Measurements from ENCODE around the gene DAZAP2.

The DAZAP2 gene, protein sequence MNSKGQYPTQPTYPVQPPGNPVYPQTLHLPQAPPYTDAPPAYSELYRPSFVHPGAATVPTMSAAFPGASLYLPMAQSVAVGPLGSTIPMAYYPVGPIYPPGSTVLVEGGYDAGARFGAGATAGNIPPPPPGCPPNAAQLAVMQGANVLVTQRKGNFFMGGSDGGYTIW

GRCh38 chr12:51238510-51239334 is at the start of gene DAZAP2:
DAZAP2 (plus strand) TSS chr12:51238826; CDS start chr12:51238908, 82 bp downstream.
- peak within 1 kb of the TSS; percentile 100 for H3K27ac ChIP-seq (ENCODE audit: low read depth, low read length)
- H3K27me3 ChIP-seq (ENCODE audit: control insufficient read depth, insufficient read depth, low read length): no peaks in the 10 kb centered on the region
- H3K9me3 ChIP-seq (ENCODE audit: control insufficient read depth, insufficient read depth, low read depth, low read length): no peaks in the 10 kb centered on the region
- H3K4me1 ChIP-seq (ENCODE audit: control insufficient read depth, insufficient read depth, low read length): peaks cover 4% of the 10 kb centered on the region
- peaks cover 35% of the 10 kb centered on the region for H3K36me3 ChIP-seq (ENCODE audit: control insufficient read depth, insufficient read depth, low read length)
- peak within 1 kb of the TSS; percentile 100 for H3K9ac ChIP-seq (ENCODE audit: low read length)
- peak within 1 kb of the TSS; percentile 100 for H3K4me3 ChIP-seq (ENCODE audit: low read depth, low read length)

- Histone ChIP-seq H3K27ac (ENCODE audit: low read depth, low read length) (no peak overlapping the region), H3K4me1 (ENCODE audit: control insufficient read depth, insufficient read depth, low read length) (no peaks in the 10 kb centered on the region), H3K4me3 (ENCODE audit: low read depth, low read length) (no peak overlapping the region), H3K36me3 (ENCODE audit: control insufficient read depth, insufficient read depth, low read length) (peaks cover 6% of the 10 kb centered on the region; the same call in 1 of the 2 replicates), H3K27me3 (ENCODE audit: control insufficient read depth, insufficient read depth, low read length) (no peaks in the 10 kb centered on the region), H3K9me3 (ENCODE audit: control insufficient read depth, insufficient read depth, low read depth, low read length) (no peaks in the 10 kb centered on the region), H3K9ac (ENCODE audit: low read length) (no peak overlapping the region)
These were observed 48.8 kb upstream of the DAZAP2 start for GRCh38 chr12:51189790-51190355.

- peaks cover 6% of the 10 kb centered on the region; the same call in 1 of the 2 replicates for H3K36me3 ChIP-seq (ENCODE audit: control insufficient read depth, insufficient read depth, low read length)
- H3K27me3 ChIP-seq (ENCODE audit: control insufficient read depth, insufficient read depth, low read length): no peaks in the 10 kb centered on the region
- H3K4me1 ChIP-seq (ENCODE audit: control insufficient read depth, insufficient read depth, low read length): no peaks in the 10 kb centered on the region
- no peak overlapping the region for H3K9ac ChIP-seq (ENCODE audit: low read length)
- no peak overlapping the region for H3K4me3 ChIP-seq (ENCODE audit: low read depth, low read length)
- no peaks in the 10 kb centered on the region for H3K9me3 ChIP-seq (ENCODE audit: control insufficient read depth, insufficient read depth, low read depth, low read length)
- no peak overlapping the region for H3K27ac ChIP-seq (ENCODE audit: low read depth, low read length)
These were observed 47.8 kb upstream of the DAZAP2 start for GRCh38 chr12:51190820-51191219.

DNA sequence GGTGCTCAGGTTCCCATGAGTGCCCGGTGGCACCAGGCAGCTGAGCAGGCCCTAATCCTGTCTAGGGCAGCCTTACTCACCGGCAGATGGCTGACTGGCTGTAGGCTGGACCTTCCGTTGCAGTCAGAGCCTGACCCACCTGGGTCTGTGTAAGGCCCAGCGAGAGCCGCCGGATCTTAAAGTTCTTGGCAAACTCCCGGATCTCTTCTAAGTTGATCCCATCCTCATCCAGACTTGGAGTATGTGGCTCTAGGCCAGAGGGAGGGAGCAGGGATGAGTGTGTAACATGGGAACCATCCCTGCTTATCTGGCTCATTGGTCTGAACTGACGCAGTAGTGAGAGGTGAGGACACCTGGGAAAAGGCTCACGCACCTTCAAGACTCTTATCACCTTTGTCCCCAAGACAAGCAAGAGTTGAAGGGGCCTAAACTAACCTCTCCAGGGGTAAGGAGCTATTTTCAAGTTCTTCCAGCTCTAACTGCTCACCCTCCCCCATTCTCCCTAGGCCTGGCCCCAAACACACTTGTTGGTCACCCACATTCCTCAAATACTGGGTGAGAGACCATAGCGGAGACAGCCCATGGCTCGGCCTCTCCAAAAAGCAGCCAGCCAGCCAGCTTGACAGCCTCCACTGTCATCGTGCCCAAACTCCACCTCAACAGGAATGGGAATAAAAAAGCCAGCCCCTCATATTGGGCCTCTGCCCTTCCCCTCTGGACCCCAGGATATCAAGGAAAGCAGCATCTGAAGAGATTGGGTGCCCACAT is 46.9 kb upstream of the DAZAP2 start:
- H3K4me3 ChIP-seq (ENCODE audit: low read depth, low read length): no peak overlapping the region

GRCh38 chr12:51192284-51192671 is 46.3 kb upstream of the DAZAP2 start:
- H3K36me3 ChIP-seq (ENCODE audit: control insufficient read depth, insufficient read depth, low read length): peaks cover 7% of the 10 kb centered on the region; the same call in 1 of the 2 replicates
- no peaks in the 10 kb centered on the region for H3K4me1 ChIP-seq (ENCODE audit: control insufficient read depth, insufficient read depth, low read length)
- no peak overlapping the region for H3K9ac ChIP-seq (ENCODE audit: low read length)
- H3K27me3 ChIP-seq (ENCODE audit: control insufficient read depth, insufficient read depth, low read length): no peaks in the 10 kb centered on the region
- H3K27ac ChIP-seq (ENCODE audit: low read depth, low read length): no peak overlapping the region
- H3K9me3 ChIP-seq (ENCODE audit: control insufficient read depth, insufficient read depth, low read depth, low read length): no peaks in the 10 kb centered on the region
- H3K4me3 ChIP-seq (ENCODE audit: low read depth, low read length): no peak overlapping the region

More for the DNA sequence above, 46.9 kb upstream of the DAZAP2 start:
- H3K9ac ChIP-seq (ENCODE audit: low read length): no peak overlapping the region
- peaks cover 6% of the 10 kb centered on the region; the same call in 1 of the 2 replicates for H3K36me3 ChIP-seq (ENCODE audit: control insufficient read depth, insufficient read depth, low read length)
- H3K4me1 ChIP-seq (ENCODE audit: control insufficient read depth, insufficient read depth, low read length): no peaks in the 10 kb centered on the region
- H3K27me3 ChIP-seq (ENCODE audit: control insufficient read depth, insufficient read depth, low read length): no peaks in the 10 kb centered on the region
- no peaks in the 10 kb centered on the region for H3K9me3 ChIP-seq (ENCODE audit: control insufficient read depth, insufficient read depth, low read depth, low read length)
- no peak overlapping the region for H3K27ac ChIP-seq (ENCODE audit: low read depth, low read length)

DNA sequence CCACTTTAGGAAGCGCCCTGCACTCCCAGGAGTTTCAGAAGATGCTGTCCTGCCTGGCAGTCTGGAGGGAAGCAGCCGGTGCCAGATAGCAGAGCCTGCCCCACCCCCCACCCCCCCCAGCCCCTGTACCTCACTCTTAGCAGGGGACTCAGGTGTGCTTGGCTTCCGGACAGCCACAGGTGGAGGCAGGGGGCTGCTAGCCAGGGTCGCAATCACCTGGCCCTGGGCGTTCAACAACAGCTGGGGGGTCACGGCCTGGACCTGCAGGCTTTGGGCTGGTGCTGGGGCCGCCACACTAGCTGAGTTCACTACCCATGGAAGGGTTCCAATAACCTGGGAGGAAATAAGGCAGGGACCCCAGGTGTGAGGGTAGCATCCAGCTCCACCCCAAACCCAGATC is 42.8 kb upstream of the DAZAP2 start:
- no peaks in the 10 kb centered on the region for H3K9me3 ChIP-seq (ENCODE audit: control insufficient read depth, insufficient read depth, low read depth, low read length)
- H3K36me3 ChIP-seq (ENCODE audit: control insufficient read depth, insufficient read depth, low read length): 0 out of 2 replicates have a peak, but pooled peaks cover 4% of the 10 kb centered on the region
- no peak overlapping the region for H3K4me3 ChIP-seq (ENCODE audit: low read depth, low read length)
- H3K9ac ChIP-seq (ENCODE audit: low read length): no peak overlapping the region
- no peak overlapping the region for H3K27ac ChIP-seq (ENCODE audit: low read depth, low read length)
- H3K27me3 ChIP-seq (ENCODE audit: control insufficient read depth, insufficient read depth, low read length): no peaks in the 10 kb centered on the region
- H3K4me1 ChIP-seq (ENCODE audit: control insufficient read depth, insufficient read depth, low read length): no peaks in the 10 kb centered on the region

DNA sequence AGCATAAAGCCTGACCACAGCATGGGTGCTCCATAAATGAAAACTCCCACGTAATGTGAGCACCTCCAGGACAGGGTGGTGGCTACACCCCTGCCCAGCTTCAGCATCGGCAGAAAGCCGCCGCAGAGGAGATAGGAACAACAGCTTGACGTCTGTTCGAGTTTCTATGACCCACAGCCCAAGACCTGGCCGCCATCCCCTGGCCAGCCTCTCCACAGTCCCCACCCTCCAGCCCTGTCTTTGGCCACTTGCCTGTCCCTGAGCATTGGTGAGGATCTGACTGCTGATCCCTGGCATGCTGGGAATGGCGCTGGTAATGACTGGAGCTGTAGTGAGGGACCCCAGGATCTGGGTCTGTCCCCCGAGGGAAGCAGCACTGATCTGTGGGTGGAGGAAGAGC is 42.1 kb upstream of the DAZAP2 start:
- H3K27ac ChIP-seq (ENCODE audit: low read depth, low read length): no peak overlapping the region
- H3K9ac ChIP-seq (ENCODE audit: low read length): no peak overlapping the region
- no peak overlapping the region for H3K4me3 ChIP-seq (ENCODE audit: low read depth, low read length)
- H3K36me3 ChIP-seq (ENCODE audit: control insufficient read depth, insufficient read depth, low read length): 0 out of 2 replicates have a peak, but pooled peaks cover 4% of the 10 kb centered on the region
- no peaks in the 10 kb centered on the region for H3K4me1 ChIP-seq (ENCODE audit: control insufficient read depth, insufficient read depth, low read length)
- no peaks in the 10 kb centered on the region for H3K27me3 ChIP-seq (ENCODE audit: control insufficient read depth, insufficient read depth, low read length)
- H3K9me3 ChIP-seq (ENCODE audit: control insufficient read depth, insufficient read depth, low read depth, low read length): no peaks in the 10 kb centered on the region

DNA sequence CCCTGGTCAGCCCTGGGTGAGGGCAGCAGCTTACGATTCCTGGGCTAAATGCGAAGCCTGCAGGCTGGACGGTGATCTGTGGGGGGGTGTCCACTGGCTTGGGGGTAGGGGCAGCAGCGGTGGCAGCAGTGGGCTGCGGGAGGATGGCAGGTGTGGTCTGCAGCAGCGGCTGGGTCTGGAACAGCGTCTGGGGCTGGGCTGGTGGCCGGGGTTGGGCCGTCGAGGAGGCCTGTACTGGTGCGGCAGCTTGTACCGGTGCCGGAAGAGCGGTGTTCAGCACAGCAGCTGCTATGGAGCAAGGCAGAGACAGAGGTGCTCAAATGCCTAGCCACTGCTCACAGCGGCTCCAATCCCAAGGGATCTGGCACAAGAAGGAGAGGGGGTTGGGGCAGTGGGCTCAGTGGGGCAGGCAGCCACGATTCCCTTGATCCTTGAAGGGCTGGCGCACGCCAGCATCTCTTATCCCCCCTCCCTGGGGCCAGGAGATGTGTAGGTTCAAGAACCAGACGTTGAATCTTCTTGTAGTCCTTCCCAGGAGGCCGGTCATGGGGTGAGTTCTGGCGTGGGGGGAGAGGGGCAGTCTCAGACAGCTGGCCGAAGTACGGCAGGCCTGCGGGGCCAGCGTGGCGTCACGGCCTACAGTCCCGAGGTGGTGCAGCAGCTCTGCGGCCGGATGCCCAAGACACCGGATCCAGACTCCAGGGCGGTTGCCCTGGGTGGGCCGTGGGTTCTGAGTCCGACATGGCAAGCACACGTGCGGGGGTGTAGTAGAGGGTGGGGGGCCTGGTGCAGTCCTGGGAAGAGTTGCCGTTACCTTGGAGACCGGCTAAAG is 40.7 kb upstream of the DAZAP2 start:
- no peaks in the 10 kb centered on the region for H3K4me1 ChIP-seq (ENCODE audit: control insufficient read depth, insufficient read depth, low read length)
- no peak overlapping the region for H3K27ac ChIP-seq (ENCODE audit: low read depth, low read length)
- no peak overlapping the region for H3K9ac ChIP-seq (ENCODE audit: low read length)

DNA sequence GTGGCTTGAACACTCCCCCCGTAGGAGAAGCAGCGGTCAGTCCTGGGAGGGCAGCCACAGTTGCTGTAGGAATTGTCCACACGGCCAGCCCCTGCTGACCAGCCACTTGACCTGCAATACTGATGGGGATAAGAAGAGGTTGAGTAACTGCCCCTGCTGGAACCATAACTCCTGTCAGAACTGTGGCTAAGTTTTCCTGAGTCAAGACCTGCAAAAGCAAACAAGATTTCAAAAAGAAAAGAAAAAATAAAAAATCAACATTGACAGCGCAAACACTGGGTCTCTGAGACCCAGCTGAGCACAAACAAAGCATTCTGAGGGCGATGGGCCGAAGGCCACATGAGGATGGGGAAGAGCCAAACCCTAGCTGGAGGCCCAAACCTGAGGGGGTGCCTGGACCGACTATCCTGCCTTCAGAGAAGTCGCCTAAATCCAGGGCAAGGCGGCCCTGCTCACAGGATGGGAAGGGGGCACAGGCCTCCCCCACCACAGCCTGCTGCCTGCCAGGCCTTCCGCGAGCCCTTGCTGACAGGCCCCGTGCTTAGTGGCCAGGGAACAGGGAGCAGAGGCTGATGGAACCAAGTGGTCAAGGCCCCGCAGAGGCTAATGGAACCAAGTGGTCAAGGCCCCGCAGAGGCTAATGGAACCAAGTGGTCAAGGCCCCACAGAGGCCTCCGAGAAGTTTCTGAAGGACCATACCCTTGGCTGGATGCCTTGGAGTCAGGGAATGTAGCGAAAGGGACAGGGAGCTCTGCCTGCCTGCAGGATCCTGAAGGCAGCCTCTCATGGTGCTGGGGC is 39.9 kb upstream of the DAZAP2 start:
- Histone ChIP-seq H3K36me3 (ENCODE audit: control insufficient read depth, insufficient read depth, low read length) (peaks cover 5% of the 10 kb centered on the region; the same call in 1 of the 2 replicates), H3K9ac (ENCODE audit: low read length) (no peak overlapping the region), H3K4me3 (ENCODE audit: low read depth, low read length) (no peak overlapping the region), H3K4me1 (ENCODE audit: control insufficient read depth, insufficient read depth, low read length) (no peaks in the 10 kb centered on the region), H3K27ac (ENCODE audit: low read depth, low read length) (no peak overlapping the region), H3K27me3 (ENCODE audit: control insufficient read depth, insufficient read depth, low read length) (no peaks in the 10 kb centered on the region), H3K9me3 (ENCODE audit: control insufficient read depth, insufficient read depth, low read depth, low read length) (no peaks in the 10 kb centered on the region)

More for the DNA sequence above, 40.7 kb upstream of the DAZAP2 start:
- Histone ChIP-seq H3K36me3 (ENCODE audit: control insufficient read depth, insufficient read depth, low read length) (0 out of 2 replicates have a peak, but pooled peaks cover 4% of the 10 kb centered on the region), H3K9me3 (ENCODE audit: control insufficient read depth, insufficient read depth, low read depth, low read length) (no peaks in the 10 kb centered on the region), H3K4me3 (ENCODE audit: low read depth, low read length) (no peak overlapping the region), H3K27me3 (ENCODE audit: control insufficient read depth, insufficient read depth, low read length) (no peaks in the 10 kb centered on the region)

All from HUES6 (cell line).